Sigmoid colon (tissue), 4 donors: ENCODE data around the gene CDK14.

ENCODE experiments used
- CTCF ChIP-seq, 4 experiments: fragments of 450-650 bp in 3 of 4; fragments of 200-600 bp in 1 of 4; IDR thresholded peaks; one replicate each; pipeline ENCODE4 v1.5.1; 2016 to 2019; ENCODE audit warnings: antibody characterized with exemption in 4 of 4, mild to moderate bottlenecking in 3 of 4, moderate library complexity in 2 of 4
- POLR2AphosphoS5 ChIP-seq, 4 donors: sonication (generic); formaldehyde crosslinking; IDR thresholded peaks; one replicate each; pipeline ENCODE4 v1.6.1; 2017; ENCODE audit warnings: antibody characterized with exemption in 4 of 4

- TF ChIP-seq CTCF (IDR thresholded peaks at IDR 0.05) (no peak), POLR2AphosphoS5 (IDR thresholded peaks at IDR 0.05) (no peak)
Observed at GRCh38 chr7:91180746-91181145, 584.6 kb downstream of the CDK14 start.
